ENCODE measurements around the gene SEC62.

GRCh38 chr3:170046269-170047132 lies 79.9 kb downstream of the SEC62 start:
- TF ChIP-seq, protein P1, sequence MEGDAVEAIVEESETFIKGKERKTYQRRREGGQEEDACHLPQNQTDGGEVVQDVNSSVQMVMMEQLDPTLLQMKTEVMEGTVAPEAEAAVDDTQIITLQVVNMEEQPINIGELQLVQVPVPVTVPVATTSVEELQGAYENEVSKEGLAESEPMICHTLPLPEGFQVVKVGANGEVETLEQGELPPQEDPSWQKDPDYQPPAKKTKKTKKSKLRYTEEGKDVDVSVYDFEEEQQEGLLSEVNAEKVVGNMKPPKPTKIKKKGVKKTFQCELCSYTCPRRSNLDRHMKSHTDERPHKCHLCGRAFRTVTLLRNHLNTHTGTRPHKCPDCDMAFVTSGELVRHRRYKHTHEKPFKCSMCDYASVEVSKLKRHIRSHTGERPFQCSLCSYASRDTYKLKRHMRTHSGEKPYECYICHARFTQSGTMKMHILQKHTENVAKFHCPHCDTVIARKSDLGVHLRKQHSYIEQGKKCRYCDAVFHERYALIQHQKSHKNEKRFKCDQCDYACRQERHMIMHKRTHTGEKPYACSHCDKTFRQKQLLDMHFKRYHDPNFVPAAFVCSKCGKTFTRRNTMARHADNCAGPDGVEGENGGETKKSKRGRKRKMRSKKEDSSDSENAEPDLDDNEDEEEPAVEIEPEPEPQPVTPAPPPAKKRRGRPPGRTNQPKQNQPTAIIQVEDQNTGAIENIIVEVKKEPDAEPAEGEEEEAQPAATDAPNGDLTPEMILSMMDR (IDR thresholded peaks at IDR 0.05; ENCODE audit: low read length), result no peak
- no peak for TF ChIP-seq EZH2phosphoT487 (IDR thresholded peaks at IDR 0.05; ENCODE audit: low read length)

All from MM.1S (cell line).